Caco-2 (cell line): ENCODE results near the gene CHSY1. TPM values are rescaled to one million over a fixed set of nuclear protein-coding genes. Genes with fewer than 3 reads are reported as not detected.
"Not testable (repeated sequence)": the region's sequence is repeated elsewhere in the genome, so short reads cannot be mapped to it uniquely, and the experiment has no call there.

Source experiments
- BruUV-seq: library from RNA; stranded (reverse); fragments of 400-500 nt; replicated peaks from 2 replicates; lab custom pipeline; 2021; lab: Mats Ljungman, UMichigan
- CTCF ChIA-PET: fragments of 300-600 bp; sonication (Branson Sonifier 250); formaldehyde crosslinking; loops from one replicate; lab custom pipeline; 2022; ENCODE audit warnings: antibody characterized with exemption; lab: Charles Lee
- POLR2A ChIA-PET: fragments of 300-600 bp; sonication (Branson Sonifier 250); formaldehyde crosslinking; loops from one replicate; lab custom pipeline; 2022; ENCODE audit warnings: antibody characterized with exemption; lab: Charles Lee
- DNase-seq, 2 experiments: peaks; one replicate each; pipeline versions ENCODE4 v3.0.0 to v3.0.0-alpha.2; 2020 to 2022
- H3K27me3 ChIP-seq: replicated peaks from 2 replicates; pipeline ENCODE4 v1.6.0; 2011; ENCODE audit warnings: low read length; ENCODE audit not compliant: control insufficient read depth, insufficient read depth
- H3K36me3 ChIP-seq: 2 replicates; pipeline ENCODE4 v1.5.1; 2011; ENCODE audit warnings: low read length; ENCODE audit not compliant: control insufficient read depth, insufficient read depth
- H3K4me1 ChIP-seq: fragments of 250-450 bp; sonication (Bioruptor Pico); 2 replicates; pipeline ENCODE4 v1.5.1; 2020; ENCODE audit warnings: mild to moderate bottlenecking
- H3K4me3 ChIP-seq: 2 replicates; pipeline ENCODE4 v1.5.1; 2011; ENCODE audit warnings: low read depth, mild to moderate bottlenecking, control low read depth, low read length
- H3K9me3 ChIP-seq: fragments of 250-450 bp; sonication (Bioruptor Pico); 2 replicates; pipeline ENCODE4 v1.5.1; 2020; ENCODE audit warnings: mild to moderate bottlenecking, moderate library complexity
- H3K27ac Mint-ChIP-seq: one replicate; pipeline ENCODE4 v1.8.0; 2022; ENCODE audit warnings: mixed read lengths; ENCODE audit not compliant: unreplicated experiment
- H3K27me3 Mint-ChIP-seq: one replicate; pipeline ENCODE4 v1.8.0; 2022; ENCODE audit warnings: mixed read lengths; ENCODE audit not compliant: insufficient read depth, unreplicated experiment
- H3K36me3 Mint-ChIP-seq: one replicate; pipeline ENCODE4 v1.8.0; 2022; ENCODE audit warnings: mild to moderate bottlenecking, mixed read lengths; ENCODE audit not compliant: insufficient read depth, unreplicated experiment
- H3K4me1 Mint-ChIP-seq: one replicate; pipeline ENCODE4 v1.8.0; 2022; ENCODE audit warnings: low read depth, mixed read lengths; ENCODE audit not compliant: unreplicated experiment
- H3K4me3 Mint-ChIP-seq: one replicate; pipeline ENCODE4 v1.8.0; 2022; ENCODE audit warnings: mild to moderate bottlenecking, moderate library complexity, mixed read lengths; ENCODE audit not compliant: unreplicated experiment
- H3K9me3 Mint-ChIP-seq: one replicate; pipeline ENCODE4 v1.8.0; 2022; ENCODE audit warnings: mixed read lengths; ENCODE audit not compliant: unreplicated experiment
- intact Hi-C: fragments of 100-400 bp; cut with micrococcal nuclease; formaldehyde crosslinking; loops from one replicate; pipeline ENCODE4 v1.10.0; 2022; ENCODE audit not compliant: unreplicated experiment
- total RNA-seq: library from RNA; stranded (reverse); gene quantifications from 2 replicates; pipeline ENCODE4 v1.2.3, GENCODE V29; 2022
- TF ChIP-seq, protein P1 (sequence below), 2 experiments: fragments of 200-600 bp in 1 of 2; IDR thresholded peaks; 1 replicate in 1 of 2; 2 replicates in 1 of 2; pipeline versions ENCODE4 v1.5.1 to v1.8.0; 2011 to 2022; ENCODE audit warnings: antibody characterized with exemption in 1 of 2, control low read depth in 1 of 2, inconsistent platforms in 1 of 2, low read depth in 1 of 2, low read length in 1 of 2, mild to moderate bottlenecking in 1 of 2, moderate library complexity in 1 of 2; ENCODE audit not compliant: insufficient read depth in 1 of 2, severe bottlenecking in 1 of 2, unreplicated experiment in 1 of 2

Gene CHSY1
- total RNA-seq, 1 experiment from 2014 or later = 18.7 TPM

DNA sequence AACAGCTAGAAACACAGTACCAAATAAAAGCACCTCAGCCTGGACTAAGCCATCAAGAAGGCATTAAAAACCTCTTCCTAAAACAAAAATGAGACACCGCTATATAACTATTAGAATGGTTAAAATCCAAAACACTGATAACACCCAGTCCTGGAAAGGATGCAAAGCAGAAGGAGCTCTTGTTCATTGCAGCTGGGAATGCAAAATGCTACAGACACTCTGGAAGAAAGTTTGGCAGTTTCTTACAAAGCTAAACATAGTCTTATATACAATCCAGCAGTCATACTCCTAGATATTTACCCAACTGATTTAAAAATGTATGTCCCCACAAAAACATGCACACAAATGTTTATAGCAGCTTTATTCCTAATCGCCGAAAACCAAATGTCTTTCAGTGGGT, 35.7 kb downstream of the CHSY1 start:
- no peak overlapping the region for H3K4me3 Mint-ChIP-seq
- Histone ChIP-seq H3K9me3 (no peaks in the 10 kb centered on the region), H3K36me3 (no peaks in the 10 kb centered on the region), H3K4me3 (no peak overlapping the region), H3K4me1 (0 out of 2 replicates have a peak, but pooled peaks cover 7% of the 10 kb centered on the region), H3K27me3 (no peaks in the 10 kb centered on the region)
- CTCF ChIA-PET = no interaction called here
- no peaks in the 10 kb centered on the region for H3K27me3 Mint-ChIP-seq
- peaks cover 28% of the 10 kb centered on the region for H3K4me1 Mint-ChIP-seq
- no peak overlapping the region for H3K27ac Mint-ChIP-seq
- TF ChIP-seq, protein P1, sequence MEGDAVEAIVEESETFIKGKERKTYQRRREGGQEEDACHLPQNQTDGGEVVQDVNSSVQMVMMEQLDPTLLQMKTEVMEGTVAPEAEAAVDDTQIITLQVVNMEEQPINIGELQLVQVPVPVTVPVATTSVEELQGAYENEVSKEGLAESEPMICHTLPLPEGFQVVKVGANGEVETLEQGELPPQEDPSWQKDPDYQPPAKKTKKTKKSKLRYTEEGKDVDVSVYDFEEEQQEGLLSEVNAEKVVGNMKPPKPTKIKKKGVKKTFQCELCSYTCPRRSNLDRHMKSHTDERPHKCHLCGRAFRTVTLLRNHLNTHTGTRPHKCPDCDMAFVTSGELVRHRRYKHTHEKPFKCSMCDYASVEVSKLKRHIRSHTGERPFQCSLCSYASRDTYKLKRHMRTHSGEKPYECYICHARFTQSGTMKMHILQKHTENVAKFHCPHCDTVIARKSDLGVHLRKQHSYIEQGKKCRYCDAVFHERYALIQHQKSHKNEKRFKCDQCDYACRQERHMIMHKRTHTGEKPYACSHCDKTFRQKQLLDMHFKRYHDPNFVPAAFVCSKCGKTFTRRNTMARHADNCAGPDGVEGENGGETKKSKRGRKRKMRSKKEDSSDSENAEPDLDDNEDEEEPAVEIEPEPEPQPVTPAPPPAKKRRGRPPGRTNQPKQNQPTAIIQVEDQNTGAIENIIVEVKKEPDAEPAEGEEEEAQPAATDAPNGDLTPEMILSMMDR (IDR thresholded peaks at IDR 0.05; ENCODE audit: insufficient read depth in 1 of 2, low read depth in 1 of 2, low read length in 1 of 2, severe bottlenecking in 1 of 2, unreplicated experiment in 1 of 2) = no peak
- POLR2A ChIA-PET = no interaction called here
- no peak for DNase-seq
- no peaks in the 10 kb centered on the region for H3K36me3 Mint-ChIP-seq
- no TSS peak for BruUV-seq
- H3K9me3 Mint-ChIP-seq = no peaks in the 10 kb centered on the region
- intact Hi-C loops = no loop called here

- no peaks in the 10 kb centered on the region for H3K27me3 ChIP-seq
- no peaks in the 10 kb centered on the region for H3K9me3 ChIP-seq
- Mint-ChIP-seq H3K9me3 (no peaks in the 10 kb centered on the region), H3K4me1 (peaks cover 28% of the 10 kb centered on the region), H3K36me3 (no peaks in the 10 kb centered on the region), H3K27ac (no peak overlapping the region), H3K27me3 (no peaks in the 10 kb centered on the region), H3K4me3 (no peak overlapping the region)
- intact Hi-C loops = no loop called here
- H3K4me1 ChIP-seq = 0 out of 2 replicates have a peak, but pooled peaks cover 11% of the 10 kb centered on the region
- no peak overlapping the region for H3K4me3 ChIP-seq
- no peaks in the 10 kb centered on the region for H3K36me3 ChIP-seq
- no TSS peak for BruUV-seq
- TF ChIP-seq, protein P1 (IDR thresholded peaks at IDR 0.05; ENCODE audit: insufficient read depth in 1 of 2, low read depth in 1 of 2, low read length in 1 of 2, severe bottlenecking in 1 of 2, unreplicated experiment in 1 of 2) = no peak
- no peak for DNase-seq
- POLR2A ChIA-PET = no interaction called here
- CTCF ChIA-PET = no interaction called here
These were observed 36.2 kb downstream of the CHSY1 start for GRCh38 chr15:101215681-101216080.

DNA sequence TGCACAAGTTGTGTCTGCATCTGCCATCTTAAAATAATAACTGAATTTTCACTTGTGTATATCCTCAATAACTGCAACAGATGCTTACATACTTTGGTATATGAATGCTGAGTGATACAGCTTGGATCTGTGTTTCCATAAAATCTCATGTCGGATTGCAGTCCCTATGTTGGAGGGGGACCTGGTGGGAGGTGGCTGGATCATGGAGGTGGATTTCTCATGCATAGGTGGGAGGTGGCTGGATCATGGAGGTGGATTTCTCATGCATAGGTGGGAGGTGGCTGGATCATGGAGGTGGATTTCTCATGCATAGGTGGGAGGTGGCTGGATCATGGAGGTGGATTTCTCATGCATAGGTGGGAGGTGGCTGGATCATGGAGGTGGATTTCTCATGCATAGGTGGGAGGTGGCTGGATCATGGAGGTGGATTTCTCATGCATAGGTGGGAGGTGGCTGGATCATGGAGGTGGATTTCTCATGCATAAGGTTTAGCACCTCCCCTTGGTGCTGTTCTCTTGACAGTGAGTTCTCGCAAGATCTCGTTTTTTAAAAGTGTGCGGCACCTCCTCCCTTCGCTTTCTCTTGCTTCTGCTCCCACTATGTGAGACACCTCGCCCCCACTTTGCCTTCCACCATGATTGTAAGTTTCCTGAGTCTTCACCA, 37.3 kb downstream of the CHSY1 start:
- H3K27me3 ChIP-seq, H3K36me3 Mint-ChIP-seq, H3K27me3 Mint-ChIP-seq, H3K27ac Mint-ChIP-seq, DNase-seq, H3K9me3 ChIP-seq, H3K36me3 ChIP-seq, POLR2A ChIA-PET, H3K4me3 ChIP-seq, H3K9me3 Mint-ChIP-seq, H3K4me3 Mint-ChIP-seq, CTCF ChIA-PET, BruUV-seq, intact Hi-C loops: not testable (repeated sequence)
- peaks cover 21% of the 10 kb centered on the region for H3K4me1 Mint-ChIP-seq
- 0 out of 2 replicates have a peak, but pooled peaks cover 12% of the 10 kb centered on the region for H3K4me1 ChIP-seq
